ENCODE data around the gene C17orf100. TPM values are rescaled to one million over a fixed set of nuclear protein-coding genes. Genes with fewer than 3 reads are reported as not detected.
"Not testable (repeated sequence)": the region's sequence is repeated elsewhere in the genome, so short reads cannot be mapped to it uniquely, and the experiment has no call there.

The C17orf100 gene
- total RNA-seq, 1 experiment from 2014 or later = 0.31 TPM

GRCh38 chr17:6688944-6689343 lies 37.4 kb downstream of the C17orf100 start:
- DNase-seq (ENCODE audit: low read depth) = no peak

DNA sequence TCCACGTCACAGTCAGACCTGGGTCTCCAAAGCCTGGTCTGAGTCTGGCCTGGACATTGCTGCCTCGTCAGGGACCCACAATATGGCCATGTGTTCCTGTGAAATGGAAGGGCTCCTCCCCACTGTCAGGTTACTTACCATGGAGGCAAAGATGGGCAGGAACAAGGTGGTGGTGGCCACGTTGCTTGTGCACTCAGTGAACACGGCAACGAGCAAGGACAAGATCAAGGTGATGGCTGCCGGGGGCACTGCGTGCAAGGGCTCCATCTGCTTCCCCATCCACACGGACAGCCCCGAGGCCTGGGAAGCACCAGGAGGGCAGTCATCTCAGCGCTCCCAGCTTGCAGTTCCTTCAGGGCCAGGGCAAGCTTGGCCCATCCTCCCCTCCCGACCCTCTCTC lies 39.1 kb downstream of the C17orf100 start:
- no peak for DNase-seq (ENCODE audit: low read depth)

DNA sequence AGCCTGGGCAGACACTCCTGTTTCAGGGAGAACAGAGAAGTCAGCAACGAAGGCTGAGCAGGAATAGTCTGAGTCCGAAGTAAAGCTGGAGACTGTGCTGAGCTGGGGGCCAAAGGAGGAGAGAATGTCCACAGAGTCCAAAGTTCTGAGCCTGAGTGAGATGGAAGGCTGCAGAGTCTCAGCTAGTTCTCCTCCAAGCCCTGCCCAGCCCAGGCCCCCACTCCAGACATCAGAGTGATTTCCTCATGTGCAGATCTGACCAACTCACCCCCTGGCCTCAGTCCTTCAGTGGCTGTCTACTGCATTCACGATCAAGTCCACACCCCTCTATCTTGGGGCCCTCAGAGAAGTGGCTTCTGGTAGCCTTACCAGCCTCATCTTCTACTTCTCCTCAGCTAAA lies 40.0 kb downstream of the C17orf100 start:
- DNase-seq (ENCODE audit: low read depth) = no peak

DNA sequence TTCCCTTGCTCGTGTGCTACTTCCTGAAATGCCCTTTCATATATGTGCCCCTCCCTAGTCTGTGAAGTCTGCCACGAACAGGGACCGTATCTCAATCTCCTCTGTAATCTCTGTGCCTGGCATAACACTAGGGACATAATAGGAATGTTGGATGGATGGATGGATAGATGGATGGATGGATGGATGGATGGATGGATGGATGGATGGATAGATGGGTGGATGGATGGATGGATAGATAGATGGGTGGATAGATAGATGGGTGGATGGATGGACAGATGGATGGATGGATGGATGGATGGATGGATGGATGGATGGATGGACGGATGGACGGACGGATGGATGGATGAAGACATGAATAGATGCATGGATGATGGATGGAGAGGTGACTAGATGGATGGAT lies 40.4 kb downstream of the C17orf100 start:
- DNase-seq (ENCODE audit: low read depth) = not testable (repeated sequence)

DNA sequence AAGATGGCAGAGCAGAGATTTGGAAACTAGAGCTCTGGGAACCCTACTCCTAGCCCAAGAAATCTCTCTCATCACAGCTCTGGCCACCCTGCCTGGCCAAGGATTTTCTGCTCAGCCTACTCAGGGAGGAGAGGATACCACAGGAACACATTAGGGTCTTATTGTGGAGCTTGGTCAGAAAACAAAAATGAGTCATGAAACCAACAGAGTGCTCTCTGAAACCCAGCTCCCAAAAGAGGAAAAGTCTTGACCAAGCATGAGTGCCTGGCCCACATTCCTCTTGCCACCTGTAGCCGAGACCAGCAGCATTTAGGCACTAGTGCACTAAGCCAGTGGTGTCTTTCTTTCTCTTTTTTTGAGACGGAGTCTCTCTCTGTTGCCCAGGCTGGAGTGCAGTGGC lies 43.5 kb downstream of the C17orf100 start:
- DNase-seq (ENCODE audit: low read depth) = no peak

GRCh38 chr17:6695565-6695964 lies 44.0 kb downstream of the C17orf100 start:
- DNase-seq (ENCODE audit: low read depth) = no peak

GRCh38 chr17:6696906-6697305 lies 45.3 kb downstream of the C17orf100 start:
- DNase-seq (ENCODE audit: low read depth) = no peak

- no peak for DNase-seq (ENCODE audit: low read depth)
These were observed 46.4 kb downstream of the C17orf100 start for GRCh38 chr17:6698004-6698403.

DNA sequence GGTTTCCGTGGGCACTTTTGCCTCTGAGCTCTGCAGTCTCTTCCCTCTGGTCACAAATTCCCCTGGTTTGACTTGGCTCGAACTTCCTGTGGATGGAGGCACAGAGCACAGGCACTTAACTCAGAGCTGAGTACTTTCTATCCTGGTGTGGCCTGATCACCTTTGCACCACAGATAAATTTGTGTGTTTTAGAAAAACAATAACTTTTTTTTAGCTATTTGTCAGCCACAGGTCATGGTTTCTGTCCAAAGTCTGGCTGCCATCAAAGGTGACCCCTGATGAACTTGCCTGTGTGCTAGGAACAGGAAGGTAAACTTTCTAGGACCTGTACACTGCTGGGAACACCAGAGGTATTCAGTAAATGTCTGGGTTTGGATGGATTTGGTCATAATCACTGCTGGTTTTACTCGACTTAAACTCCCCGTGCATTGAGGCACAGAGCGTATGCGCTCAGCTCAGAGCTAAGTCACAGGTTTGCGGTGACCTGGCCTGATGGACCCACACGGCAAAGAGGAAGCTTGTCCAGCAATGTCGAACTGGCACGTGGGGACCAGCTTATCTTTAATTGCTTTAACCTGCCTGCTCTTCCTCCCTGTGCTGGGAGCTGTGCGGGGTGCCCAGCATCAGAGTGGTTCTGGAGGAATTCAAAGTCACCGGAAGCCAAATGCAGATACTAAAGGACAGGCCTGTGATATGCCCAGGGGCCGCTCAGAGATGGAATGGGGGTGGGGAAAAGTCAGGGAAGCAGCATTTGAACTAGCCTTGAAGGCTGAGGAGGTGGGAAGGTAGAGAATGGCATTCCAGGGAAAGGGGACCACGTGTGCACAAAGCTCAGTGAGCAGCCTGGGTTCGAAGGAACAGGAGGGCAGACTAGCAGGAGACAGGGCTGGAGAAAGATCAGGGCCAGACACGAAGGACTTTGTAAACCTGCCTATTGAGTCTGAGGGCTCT lies 48.7 kb downstream of the C17orf100 start:
- no peak for DNase-seq (ENCODE audit: low read depth)

GRCh38 chr17:6700948-6701307 lies 49.4 kb downstream of the C17orf100 start:
- DNase-seq (ENCODE audit: low read depth) = no peak

DNA sequence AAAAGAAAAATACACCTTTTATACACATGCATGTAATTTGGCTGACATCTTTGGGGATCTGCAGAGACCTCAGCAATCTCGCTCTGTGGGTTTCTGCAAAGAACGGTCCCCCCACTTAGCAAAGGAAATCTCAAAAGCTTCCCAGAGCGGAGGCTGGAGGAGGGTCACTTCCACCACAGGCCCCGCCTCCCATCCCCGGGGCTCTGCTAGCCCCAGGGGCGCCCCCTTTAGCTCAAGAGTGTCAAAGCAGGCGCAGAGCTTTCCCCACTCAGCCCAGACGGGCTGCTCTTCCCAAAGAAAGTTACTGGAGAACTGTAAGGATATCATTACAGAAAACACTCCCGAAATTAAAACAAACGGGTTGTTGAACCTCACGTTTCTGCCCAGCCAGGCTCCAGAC lies 50.2 kb downstream of the C17orf100 start:
- peak; percentile 22 for DNase-seq (ENCODE audit: low read depth)

DNA sequence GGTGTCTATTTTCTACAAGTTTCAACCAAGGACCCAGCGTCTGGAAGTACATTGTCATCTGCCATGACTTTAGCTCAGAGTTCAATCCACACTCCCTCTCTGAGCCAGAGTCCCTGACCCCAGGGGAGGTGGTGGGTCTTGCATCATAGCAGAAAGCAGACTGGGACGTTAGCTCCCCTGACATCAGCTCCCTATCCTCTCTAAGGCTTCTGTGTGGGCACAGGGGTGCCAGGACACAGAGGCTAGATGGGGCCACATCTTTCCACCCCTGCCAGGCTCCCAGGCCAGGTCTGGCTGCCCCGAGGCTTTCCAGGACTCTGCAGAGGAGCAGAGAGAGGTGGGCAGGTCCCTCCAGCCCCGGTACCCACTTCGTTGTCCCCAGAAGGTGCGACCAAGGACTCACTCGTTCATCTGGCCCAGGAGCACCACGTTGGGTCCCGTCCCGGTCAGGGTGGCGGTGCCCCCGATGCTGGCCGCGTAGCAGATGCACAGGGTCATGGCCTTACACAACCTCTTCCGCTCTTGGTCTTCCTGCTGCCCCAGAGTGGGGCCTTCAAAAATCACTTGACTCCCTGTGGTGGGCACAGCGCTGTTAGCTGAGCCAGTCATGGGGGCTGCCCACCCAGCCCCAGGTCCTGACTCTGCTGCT lies 51.1 kb downstream of the C17orf100 start:
- no peak for DNase-seq (ENCODE audit: low read depth)

Small RNA genes lying within 50 kb of the gene (small RNA-seq; reads per million reads assigned to genes)
- not detected for gene MIR4520-1

Other genes starting within 250 kb of the C17orf100 start
- gene AIPL1, start 216.6 kb upstream of the C17orf100 start, total RNA-seq (2014; rRNA removed; shearing (Covaris generic)) = not detected in 2 replicates
- 12.8 and 12.9 TPM in 2 replicates for gene PIMREG, start 207.3 kb upstream of the C17orf100 start, total RNA-seq (2014; rRNA removed; shearing (Covaris generic))
- gene PITPNM3, start 95.2 kb upstream of the C17orf100 start, total RNA-seq (2014; rRNA removed; shearing (Covaris generic)) = 0.32 and 0.33 TPM in 2 replicates
- gene KIAA0753, start 11.1 kb upstream of the C17orf100 start, total RNA-seq (2014; rRNA removed; shearing (Covaris generic)) = 14.0 and 14.2 TPM in 2 replicates
- 108 and 116 TPM in 2 replicates for gene TXNDC17, start 10.7 kb upstream of the C17orf100 start, total RNA-seq (2014; rRNA removed; shearing (Covaris generic))
- gene MED31, start 157 bp upstream of the C17orf100 start, total RNA-seq (2014; rRNA removed; shearing (Covaris generic)) = 37.8 and 48.5 TPM in 2 replicates
- not detected in 2 replicates for gene SLC13A5, start 61.6 kb downstream of the C17orf100 start, total RNA-seq (2014; rRNA removed; shearing (Covaris generic))
- gene XAF1, start 104.3 kb downstream of the C17orf100 start, total RNA-seq (2014; rRNA removed; shearing (Covaris generic)) = not detected in 2 replicates
- not detected in 2 replicates for gene FBXO39, start 124.5 kb downstream of the C17orf100 start, total RNA-seq (2014; rRNA removed; shearing (Covaris generic))
- gene TEKT1, start 180.0 kb downstream of the C17orf100 start, total RNA-seq (2014; rRNA removed; shearing (Covaris generic)) = not detected in 2 replicates

All from HT1080 (cell line).